GM13977 (cell line): ENCODE measurements around the gene AFF3.
"Not testable (repeated sequence)": the region's sequence is repeated elsewhere in the genome, so short reads cannot be mapped to it uniquely, and the experiment has no call there.

Source experiments
- DNase-seq: peaks from one replicate; pipeline ENCODE4 v3.0.0; 2012; ENCODE audit warnings: low spot score
- CTCF ChIP-seq: IDR thresholded peaks from 2 replicates; pipeline ENCODE4 v1.5.1; 2012; ENCODE audit warnings: mild to moderate bottlenecking, control low read depth; ENCODE audit not compliant: insufficient read depth; ENCODE audit errors: extremely low read depth, missing control alignments
- in situ Hi-C: fragments of 300-500 bp; cut with MboI; formaldehyde crosslinking; loops from one replicate; pipeline ENCODE4 v1.12.0; 2022; ENCODE audit warnings: low sequenced_read_pairs, low pct_unique_long_range_greater_than_20kb, mixed read lengths, inconsistent platforms; ENCODE audit not compliant: unreplicated experiment

AFF3 gene

GRCh38 chr2:99776906-99777646 is 365.3 kb downstream of the AFF3 start:
- in situ Hi-C loops: no loop called here
- no peak for TF ChIP-seq CTCF
- DNase-seq: no peak

- no peak for DNase-seq
- TF ChIP-seq CTCF: no peak
- in situ Hi-C loops: no loop called here
Measured at GRCh38 chr2:99776206-99776905, 366.0 kb downstream of the AFF3 start.

- in situ Hi-C loops: no loop called here
- no peak for TF ChIP-seq CTCF
- DNase-seq: no peak
Measured at GRCh38 chr2:99775585-99775984, 366.8 kb downstream of the AFF3 start.

GRCh38 chr2:99773642-99774041 is 368.7 kb downstream of the AFF3 start:
- in situ Hi-C loops, DNase-seq: not testable (repeated sequence)

GRCh38 chr2:99772591-99773331 is 369.6 kb downstream of the AFF3 start:
- no peak for TF ChIP-seq CTCF
- in situ Hi-C loops: no loop called here
- no peak for DNase-seq

- in situ Hi-C loops: no loop called here
- no peak for TF ChIP-seq CTCF
- DNase-seq: no peak
Measured at GRCh38 chr2:99771681-99772333, 370.6 kb downstream of the AFF3 start.

GRCh38 chr2:99770876-99771275 is 371.5 kb downstream of the AFF3 start:
- in situ Hi-C loops: no loop called here
- no peak for DNase-seq
- TF ChIP-seq CTCF: no peak
